Activated CD4-positive, alpha-beta T cell treated with anti-CD3 and anti-CD28 coated beads, Interleukin-2, amount 50 U/mL, for 4 hours (primary cell): ENCODE measurements around the gene TTLL9.
"Not testable (repeated sequence)": the region's sequence is repeated elsewhere in the genome, so short reads cannot be mapped to it uniquely, and the experiment has no call there.

ENCODE experiments used
- DNase-seq, 2 experiments: peaks; one replicate each; pipeline ENCODE4 v3.0.0-alpha.2; 2020

The TTLL9 gene

GRCh38 chr20:31921480-31921879 is 51.0 kb downstream of the TTLL9 start:
- DNase-seq: not testable (repeated sequence)

- DNase-seq: no peak
Observed at GRCh38 chr20:31922181-31922580, 51.7 kb downstream of the TTLL9 start.

- DNase-seq: no peak
Observed at GRCh38 chr20:31922588-31922987, 52.2 kb downstream of the TTLL9 start.

GRCh38 chr20:31923388-31924331 is 53.2 kb downstream of the TTLL9 start:
- DNase-seq: no peak

GRCh38 chr20:31924561-31924960 is 54.1 kb downstream of the TTLL9 start:
- DNase-seq: no peak

GRCh38 chr20:31925631-31926030 is 55.2 kb downstream of the TTLL9 start:
- DNase-seq: no peak

- no peak for DNase-seq
Observed at GRCh38 chr20:31926493-31926892, 56.1 kb downstream of the TTLL9 start.

GRCh38 chr20:31927627-31928159 is 57.3 kb downstream of the TTLL9 start:
- DNase-seq: no peak

GRCh38 chr20:31929631-31930030 is 59.2 kb downstream of the TTLL9 start:
- DNase-seq: not testable (repeated sequence)

GRCh38 chr20:31930779-31931178 is 60.3 kb downstream of the TTLL9 start:
- no peak for DNase-seq

GRCh38 chr20:31933698-31934097 is 63.3 kb downstream of the TTLL9 start:
- no peak for DNase-seq

- no peak for DNase-seq
Observed at GRCh38 chr20:31934491-31934890, 64.1 kb downstream of the TTLL9 start.

- no peak for DNase-seq
Observed at GRCh38 chr20:31934968-31935764, 64.7 kb downstream of the TTLL9 start.

GRCh38 chr20:31936420-31936819 is 66.0 kb downstream of the TTLL9 start:
- no peak for DNase-seq

GRCh38 chr20:31937820-31938219 is 67.4 kb downstream of the TTLL9 start:
- no peak for DNase-seq

GRCh38 chr20:31939661-31940060 is 69.2 kb downstream of the TTLL9 start:
- DNase-seq: no peak

- DNase-seq: no peak
Observed at GRCh38 chr20:31943052-31943471, 72.6 kb downstream of the TTLL9 start.

- no peak for DNase-seq
Observed at GRCh38 chr20:31945319-31945718, 74.9 kb downstream of the TTLL9 start.

GRCh38 chr20:31945785-31946184 is 75.4 kb downstream of the TTLL9 start:
- DNase-seq: no peak

GRCh38 chr20:31948008-31948407 is 77.6 kb downstream of the TTLL9 start:
- DNase-seq: no peak

GRCh38 chr20:31949877-31950646 is 79.6 kb downstream of the TTLL9 start:
- no peak for DNase-seq

GRCh38 chr20:31951203-31951529 is 80.7 kb downstream of the TTLL9 start:
- DNase-seq: no peak
